Lower leg skin (tissue), 4 donors: ENCODE data around the gene CDC14A. TPM values are rescaled to one million over a fixed set of nuclear protein-coding genes. Genes with fewer than 3 reads are reported as not detected.
"Not testable (repeated sequence)": the region's sequence is repeated elsewhere in the genome, so short reads cannot be mapped to it uniquely, and the experiment has no call there.

ENCODE experiments used
- DNase-seq, 2 donors: peaks; one replicate each; pipeline ENCODE4 v3.0.0-alpha.2; 2019; ENCODE audit warnings: low spot score in 2 of 2
- H3K4me3 ChIP-seq: fragments of 200-600 bp; sonication (generic); 2 replicates; pipeline ENCODE4 v1.5.1; 2017; ENCODE audit warnings: mild to moderate bottlenecking, low read depth; ENCODE audit not compliant: poor library complexity, severe bottlenecking
- POLR2A ChIP-seq, 2 donors: fragments of 450-650 bp; IDR thresholded peaks; one replicate each; pipeline ENCODE4 v1.6.1; 2016 to 2017; ENCODE audit warnings: antibody characterized with exemption in 2 of 2, mild to moderate bottlenecking in 1 of 2, moderate library complexity in 1 of 2
- WGBS, 2 donors: methylation state at CpG; one replicate each; pipeline ENCODE4 v1.1.5; 2018; 5-methylcytosine and 5-hydroxymethylcytosine counted together
- intact Hi-C: fragments of 100-400 bp; cut with DNase I; formaldehyde crosslinking; loops from one replicate; pipeline ENCODE4 v1.15.0; 2023; ENCODE audit warnings: low total_unique reads
- total RNA-seq, 4 donors: library from RNA; depleted of rRNA; stranded (reverse); fragments of >200 nt; gene quantifications; one replicate each; pipeline ENCODE4 v1.1.0, GENCODE V29; 2016
- TF ChIP-seq, protein P1 (sequence below), 3 donors: fragments of 450-650 bp; IDR thresholded peaks; one replicate each; pipeline ENCODE4 v1.5.1; 2016; ENCODE audit warnings: antibody characterized with exemption in 3 of 3, mild to moderate bottlenecking in 3 of 3, moderate library complexity in 2 of 3

CDC14A gene
- total RNA-seq, 4 donors from 2014 or later = 13.5 to 15.4 (median 14.4) TPM

DNA sequence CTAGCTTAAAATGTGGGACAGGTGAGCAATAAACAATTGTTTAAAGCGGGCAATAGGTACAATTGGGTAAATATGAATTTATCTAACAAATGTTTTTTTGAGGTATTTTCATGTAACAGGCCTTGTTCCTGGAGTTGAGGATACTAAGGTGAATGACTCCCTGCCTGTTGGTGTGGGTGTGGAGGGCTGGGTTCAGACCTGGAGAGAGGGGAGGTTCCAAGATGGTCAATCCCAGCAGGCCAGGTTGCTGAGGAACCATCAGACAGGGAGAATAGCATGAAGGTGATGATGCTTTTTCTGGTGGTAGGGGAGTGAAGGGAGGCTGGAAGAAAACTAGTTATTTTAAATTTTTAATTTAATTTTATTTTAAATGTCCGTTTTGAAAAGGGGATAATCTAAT lies 46.3 kb downstream of the CDC14A start:
- TF ChIP-seq, protein P1, sequence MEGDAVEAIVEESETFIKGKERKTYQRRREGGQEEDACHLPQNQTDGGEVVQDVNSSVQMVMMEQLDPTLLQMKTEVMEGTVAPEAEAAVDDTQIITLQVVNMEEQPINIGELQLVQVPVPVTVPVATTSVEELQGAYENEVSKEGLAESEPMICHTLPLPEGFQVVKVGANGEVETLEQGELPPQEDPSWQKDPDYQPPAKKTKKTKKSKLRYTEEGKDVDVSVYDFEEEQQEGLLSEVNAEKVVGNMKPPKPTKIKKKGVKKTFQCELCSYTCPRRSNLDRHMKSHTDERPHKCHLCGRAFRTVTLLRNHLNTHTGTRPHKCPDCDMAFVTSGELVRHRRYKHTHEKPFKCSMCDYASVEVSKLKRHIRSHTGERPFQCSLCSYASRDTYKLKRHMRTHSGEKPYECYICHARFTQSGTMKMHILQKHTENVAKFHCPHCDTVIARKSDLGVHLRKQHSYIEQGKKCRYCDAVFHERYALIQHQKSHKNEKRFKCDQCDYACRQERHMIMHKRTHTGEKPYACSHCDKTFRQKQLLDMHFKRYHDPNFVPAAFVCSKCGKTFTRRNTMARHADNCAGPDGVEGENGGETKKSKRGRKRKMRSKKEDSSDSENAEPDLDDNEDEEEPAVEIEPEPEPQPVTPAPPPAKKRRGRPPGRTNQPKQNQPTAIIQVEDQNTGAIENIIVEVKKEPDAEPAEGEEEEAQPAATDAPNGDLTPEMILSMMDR (IDR thresholded peaks at IDR 0.05) = no peak
- TF ChIP-seq POLR2A (IDR thresholded peaks at IDR 0.05) = no peak
- 87 to 94% methylated on average over 2 of the region's 2 CpGs for WGBS, 2 donors
- intact Hi-C loops = no loop called here
- H3K4me3 ChIP-seq = no peak overlapping the region
- no peak for DNase-seq

GRCh38 chr1:100400404-100400803 lies 48.1 kb downstream of the CDC14A start:
- TF ChIP-seq, protein P1 (IDR thresholded peaks at IDR 0.05) = no peak
- no peak for TF ChIP-seq POLR2A (IDR thresholded peaks at IDR 0.05)
- intact Hi-C loops = no loop called here
- DNase-seq = peak in 1 of 2 donors; percentile 57
- 60 to 67% methylated on average over 2 of the region's 2 CpGs for WGBS, 2 donors
- H3K4me3 ChIP-seq = no peak overlapping the region

GRCh38 chr1:100404821-100405220 lies 52.5 kb downstream of the CDC14A start:
- no peak overlapping the region for H3K4me3 ChIP-seq
- intact Hi-C loops = no loop called here
- 88 to 95% methylated on average over 2 of the region's 2 CpGs for WGBS, 2 donors
- TF ChIP-seq POLR2A (IDR thresholded peaks at IDR 0.05) = no peak
- TF ChIP-seq, protein P1 (IDR thresholded peaks at IDR 0.05) = no peak
- DNase-seq = no peak

DNA sequence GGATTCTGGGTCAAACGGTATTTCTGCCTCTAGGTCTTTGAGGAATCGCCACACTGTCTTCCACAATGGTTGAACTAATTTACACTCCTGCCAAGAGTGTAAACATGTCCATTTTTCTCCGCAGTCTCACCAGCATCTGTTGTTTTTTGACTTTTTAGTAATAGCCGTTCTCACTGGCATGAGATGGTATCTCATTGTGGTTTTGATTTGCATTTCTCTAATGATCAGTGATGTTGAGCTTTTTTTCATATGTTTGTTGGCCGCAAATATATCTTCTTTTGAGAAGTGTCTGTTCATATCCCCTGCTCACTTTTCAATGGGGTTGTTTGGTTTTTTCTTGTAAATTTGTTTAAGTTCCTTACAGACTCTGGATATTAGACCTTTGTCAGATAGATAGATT lies 53.6 kb downstream of the CDC14A start:
- DNase-seq, H3K4me3 ChIP-seq, intact Hi-C loops: not testable (repeated sequence)
- WGBS, 2 donors = 90 to 92% methylated on average over 5 of the region's 5 CpGs

DNA sequence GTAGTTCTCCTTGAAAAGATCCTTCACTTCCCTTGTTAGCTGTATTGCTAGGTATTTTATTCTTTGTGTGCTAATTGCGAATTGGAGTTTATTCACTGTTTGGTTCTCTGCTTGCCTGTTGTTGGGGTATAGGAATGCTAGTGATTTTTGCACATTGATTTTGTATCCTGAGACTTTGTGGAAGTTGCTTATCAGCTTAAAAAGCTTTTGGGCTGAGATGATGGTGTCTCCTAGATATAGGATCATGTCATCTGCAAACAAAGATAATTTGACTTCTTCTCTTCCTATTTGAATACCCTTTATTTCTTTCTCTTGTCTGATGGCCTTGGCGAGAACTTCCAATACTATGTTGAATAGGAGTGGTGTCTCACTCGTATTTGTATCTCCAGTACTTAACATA lies 55.1 kb downstream of the CDC14A start:
- 91 to 98% methylated on average over 3 of the region's 3 CpGs for WGBS, 2 donors
- DNase-seq, H3K4me3 ChIP-seq, intact Hi-C loops: not testable (repeated sequence)

DNA sequence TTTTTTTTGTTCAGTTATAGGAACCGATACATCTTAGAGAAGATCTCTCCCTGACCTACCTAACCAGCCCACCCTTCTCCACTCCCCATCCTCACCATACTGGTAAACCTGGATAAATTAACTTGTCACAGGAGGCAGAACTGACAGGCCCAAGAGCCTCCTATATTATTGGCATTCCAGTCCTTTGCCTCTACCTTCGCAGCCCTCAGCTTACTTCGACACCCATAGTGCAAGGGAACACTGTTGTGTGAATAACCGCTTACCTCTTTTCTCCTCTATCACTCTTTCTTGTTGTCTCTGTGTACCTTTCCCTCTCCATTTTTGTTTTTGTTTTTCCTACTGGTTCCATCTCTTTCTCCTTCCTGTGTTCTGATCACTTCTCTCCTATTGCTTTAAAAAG lies 58.7 kb downstream of the CDC14A start:
- WGBS, 2 donors = 94 to 96% methylated on average over 4 of the region's 4 CpGs
- TF ChIP-seq, protein P1 (IDR thresholded peaks at IDR 0.05) = no peak
- TF ChIP-seq POLR2A (IDR thresholded peaks at IDR 0.05) = no peak
- no peak for DNase-seq
- intact Hi-C loops = no loop called here
- no peak overlapping the region for H3K4me3 ChIP-seq

DNA sequence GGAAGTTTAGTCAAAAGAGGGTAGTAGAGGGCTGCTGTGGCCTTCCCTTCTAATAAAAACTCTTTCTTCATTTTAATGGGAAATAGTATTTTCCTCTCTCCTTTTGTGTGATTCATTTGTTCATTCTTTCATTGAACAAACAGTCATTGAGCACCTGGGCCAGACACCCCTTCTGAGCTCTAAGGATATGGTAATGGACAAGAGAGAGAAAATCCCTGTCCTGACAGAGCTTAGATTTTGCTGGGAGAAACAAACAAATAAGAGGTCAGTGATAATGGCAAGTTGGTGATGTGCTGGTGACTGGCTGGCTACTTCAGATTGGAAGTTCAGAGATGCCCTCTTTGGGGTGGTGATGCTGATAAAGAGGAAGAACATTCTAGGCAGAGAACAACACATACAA lies 59.3 kb downstream of the CDC14A start:
- no peak overlapping the region for H3K4me3 ChIP-seq
- no peak for TF ChIP-seq POLR2A (IDR thresholded peaks at IDR 0.05)
- TF ChIP-seq, protein P1 (IDR thresholded peaks at IDR 0.05) = no peak
- no peak for DNase-seq
- intact Hi-C loops = no loop called here
